Measurements from ENCODE around the gene DTNB. TPM values are rescaled to one million over a fixed set of nuclear protein-coding genes. Genes with fewer than 3 reads are reported as not detected.
"Not testable (repeated sequence)": the region's sequence is repeated elsewhere in the genome, so short reads cannot be mapped to it uniquely, and the experiment has no call there.

The DTNB gene
- total RNA-seq, 1 donor from 2014 or later = 26.2 TPM

DNA sequence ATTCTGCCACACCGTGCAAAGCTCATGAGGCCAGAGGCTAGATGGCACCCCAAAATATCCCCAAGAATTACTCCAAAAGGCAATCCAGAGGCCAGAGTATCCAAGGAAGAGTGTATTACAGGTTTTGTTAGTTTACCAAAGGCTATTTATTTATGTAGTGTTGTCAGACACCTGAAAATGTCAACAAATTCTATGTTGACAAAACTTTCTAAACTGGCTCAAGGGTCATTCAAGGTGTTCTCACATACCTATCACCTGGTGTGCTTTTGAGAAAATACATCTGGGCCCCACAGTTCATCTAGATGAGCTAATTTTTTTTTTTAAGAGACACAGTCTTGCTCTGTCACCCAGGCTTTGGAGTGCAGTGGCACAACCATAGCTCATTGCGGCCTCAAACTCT is 12.4 kb upstream of the DTNB start:
- ATAC-seq (no peak), DNase-seq (ENCODE audit: low spot score) (no peak)
- intact Hi-C loops (cut with DNase I) = no loop called here

DNA sequence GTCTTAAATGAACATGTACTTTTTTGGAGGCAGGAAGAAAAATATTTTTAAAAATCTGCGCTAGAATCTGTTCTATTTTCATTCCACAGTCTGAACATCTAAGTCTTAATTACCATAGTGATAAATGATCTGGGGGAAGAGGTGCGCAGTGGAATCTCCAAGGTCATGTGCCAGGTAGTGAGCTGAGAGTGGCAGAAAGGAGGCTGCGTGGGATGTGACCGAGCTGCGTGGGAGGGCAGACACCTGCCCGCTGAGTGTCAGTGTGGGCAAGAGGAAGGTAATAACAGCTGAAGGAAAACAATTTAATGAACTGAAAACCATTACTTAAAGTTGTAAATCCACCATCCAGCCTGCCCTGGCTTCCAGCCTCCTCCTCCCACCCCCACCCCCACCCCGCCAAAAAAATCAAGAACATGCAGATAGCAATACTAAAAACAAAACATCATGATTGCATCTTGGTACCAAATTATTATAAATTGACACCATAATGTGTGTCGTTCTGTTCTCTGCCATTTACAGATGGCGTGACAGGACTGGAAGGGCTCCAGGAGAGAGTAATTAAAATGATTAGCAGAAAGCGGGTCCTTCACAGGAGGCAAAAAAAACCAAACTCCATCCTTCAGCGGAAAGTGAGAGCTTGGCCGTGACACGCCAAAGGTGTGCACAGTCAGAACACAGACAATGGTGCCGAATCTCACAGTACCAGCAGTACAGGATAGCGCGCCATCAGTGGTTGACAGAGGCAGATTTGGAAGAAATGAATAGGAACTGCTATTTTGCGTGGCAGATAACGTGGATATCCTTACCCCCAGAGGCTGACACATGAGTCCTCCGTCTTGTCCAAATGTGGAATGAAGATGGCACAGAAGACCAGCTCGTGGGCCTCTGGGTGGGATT is 11.4 kb upstream of the DTNB start:
- ATAC-seq = no peak

DNA sequence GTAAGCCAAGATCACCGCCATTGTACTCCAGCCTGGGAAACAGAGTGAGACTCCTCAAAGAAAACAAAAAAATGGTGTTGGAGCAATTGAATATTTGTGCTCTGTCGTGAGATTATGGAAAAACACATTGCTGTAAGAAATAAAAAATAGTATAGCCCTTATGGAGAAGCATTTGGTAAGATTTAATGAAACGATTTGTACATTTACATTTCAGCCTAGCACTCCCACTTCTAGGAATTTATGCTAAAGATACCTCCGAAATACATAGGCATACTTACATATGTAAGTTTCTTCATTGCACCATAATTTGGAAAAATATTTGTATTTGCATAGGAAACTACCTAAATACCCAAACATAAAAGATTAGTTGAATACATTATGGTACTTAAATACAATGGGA is 8.7 kb upstream of the DTNB start:
- ATAC-seq (no peak), DNase-seq (ENCODE audit: low spot score) (no peak)
- intact Hi-C loops (cut with DNase I) = no loop called here

More for the DNA sequence above, 11.4 kb upstream of the DTNB start:
- DNase-seq (ENCODE audit: low spot score) = no peak
- intact Hi-C loops (cut with DNase I) = no loop called here

DNA sequence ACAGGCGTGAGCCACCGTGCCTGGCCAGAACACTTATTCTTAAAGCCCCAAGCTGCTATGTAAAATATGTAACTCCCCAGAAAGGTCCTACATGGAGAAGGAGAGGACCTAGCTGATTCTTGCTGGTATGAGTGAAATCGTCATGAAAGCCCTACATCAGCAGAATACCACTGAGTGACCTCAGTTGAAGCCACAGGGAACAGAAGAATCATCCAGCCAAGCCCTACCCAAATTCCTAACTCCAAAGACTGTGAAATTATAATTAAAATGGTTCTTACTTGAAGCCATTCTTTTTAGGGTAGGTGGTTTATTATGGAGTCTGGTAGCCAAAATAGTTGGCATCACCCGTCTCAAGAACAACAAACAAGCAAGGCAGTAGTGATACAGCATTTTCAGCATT is 4.5 kb upstream of the DTNB start:
- DNase-seq (ENCODE audit: low spot score) (no peak), ATAC-seq (no peak)
- intact Hi-C loops (cut with DNase I) = no loop called here

DNA sequence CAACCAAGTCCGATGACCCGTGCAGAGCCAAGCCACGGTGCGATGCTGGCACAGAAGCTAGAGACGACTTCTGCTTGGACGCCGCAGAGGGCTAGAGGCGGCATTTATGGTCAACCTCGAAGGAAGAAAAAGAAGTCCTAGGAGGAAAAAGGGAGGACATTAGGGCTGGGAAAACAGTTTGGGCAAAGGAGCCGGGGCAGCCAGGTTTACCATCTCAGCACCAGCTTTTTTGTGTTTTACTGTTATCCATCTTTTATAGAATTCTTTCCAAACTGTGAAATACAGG is 643 bp upstream of the DTNB start:
- intact Hi-C loops (cut with DNase I) = no loop called here
- no peak for DNase-seq (ENCODE audit: low spot score)
- ATAC-seq = no peak

DNA sequence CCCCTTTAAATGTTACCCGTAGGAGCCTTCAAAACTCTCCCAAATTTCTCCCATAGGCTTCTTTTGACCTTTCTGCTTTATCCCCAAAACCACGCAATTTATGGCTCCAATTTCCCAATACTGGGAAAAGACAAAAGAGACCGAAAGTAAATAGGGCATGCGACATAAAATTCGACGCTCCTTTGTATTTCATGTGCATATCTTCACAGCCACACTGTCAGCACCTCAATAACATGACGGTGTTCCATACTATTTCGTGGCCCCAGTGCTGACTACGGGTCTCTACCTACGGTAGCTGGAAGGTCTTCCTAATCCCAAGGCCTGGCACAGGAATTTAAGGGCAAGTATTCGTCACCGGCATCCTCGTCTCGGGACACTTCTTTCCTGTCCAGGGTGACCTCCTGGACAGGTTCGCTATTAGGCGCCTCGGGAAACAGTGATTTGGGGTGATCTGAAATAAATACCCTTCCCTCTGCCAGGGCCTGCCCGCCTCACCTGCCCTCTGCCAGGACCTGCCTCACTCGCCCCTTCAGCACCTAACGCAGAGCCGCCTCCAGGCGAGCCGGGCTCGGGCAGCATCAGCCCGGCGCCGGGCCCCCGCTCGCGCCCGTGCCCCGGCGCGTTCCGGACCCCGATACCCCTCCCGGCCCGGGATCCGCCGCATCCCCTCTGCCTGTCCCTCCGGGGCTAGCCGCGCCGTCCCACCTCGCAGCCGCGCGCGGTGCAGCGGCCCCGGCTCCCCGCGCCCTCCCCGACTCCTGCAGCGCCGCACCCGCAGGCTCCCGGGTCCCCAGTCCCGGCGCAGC is 680 bp downstream of the DTNB start:
- intact Hi-C loops (cut with DNase I) = no loop called here
- ATAC-seq (peak; percentile 60), DNase-seq (ENCODE audit: low spot score) (peak; percentile 66)

DNA sequence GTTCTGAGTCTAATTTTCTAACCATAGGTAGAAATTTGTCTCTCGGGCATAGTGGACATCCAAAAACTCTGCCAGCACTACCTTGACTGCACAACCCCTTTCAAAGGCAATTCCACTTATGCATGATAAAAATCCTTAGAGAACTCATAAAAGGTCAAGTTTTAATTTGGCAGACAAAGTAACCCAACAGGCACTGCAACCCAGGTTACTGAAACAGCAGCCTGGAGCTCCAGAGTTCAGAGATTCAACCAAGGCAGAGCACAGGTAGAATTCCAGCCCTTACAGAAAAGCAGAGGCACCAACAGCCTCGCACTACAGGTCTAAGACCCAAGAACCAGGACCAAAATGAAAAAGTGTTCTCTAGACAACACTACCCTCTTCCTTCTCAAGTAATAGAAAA is 1.8 kb downstream of the DTNB start:
- intact Hi-C loops (cut with DNase I) = no loop called here
- ATAC-seq (no peak), DNase-seq (ENCODE audit: low spot score) (no peak)

DNA sequence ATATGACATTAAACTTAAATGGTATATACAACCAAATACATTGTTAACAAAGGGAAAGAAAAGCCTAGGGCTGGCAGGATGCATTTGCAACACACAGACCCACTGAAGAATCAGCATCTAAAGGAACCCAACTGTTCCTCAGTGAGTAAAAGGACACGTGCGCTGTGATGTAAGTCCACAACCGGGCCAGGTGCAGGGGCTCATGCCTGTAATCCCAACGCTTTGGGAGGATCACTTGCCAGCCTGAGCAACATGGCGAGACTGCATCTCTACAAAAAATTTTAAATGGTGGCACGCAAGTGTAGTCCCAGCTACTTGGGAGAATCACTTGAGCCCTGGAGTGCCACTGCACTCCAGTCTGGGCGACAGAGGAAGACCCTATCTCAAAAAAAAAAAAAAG is 3.9 kb downstream of the DTNB start:
- intact Hi-C loops (cut with DNase I) = no loop called here
- ATAC-seq (no peak), DNase-seq (ENCODE audit: low spot score) (no peak)

DNA sequence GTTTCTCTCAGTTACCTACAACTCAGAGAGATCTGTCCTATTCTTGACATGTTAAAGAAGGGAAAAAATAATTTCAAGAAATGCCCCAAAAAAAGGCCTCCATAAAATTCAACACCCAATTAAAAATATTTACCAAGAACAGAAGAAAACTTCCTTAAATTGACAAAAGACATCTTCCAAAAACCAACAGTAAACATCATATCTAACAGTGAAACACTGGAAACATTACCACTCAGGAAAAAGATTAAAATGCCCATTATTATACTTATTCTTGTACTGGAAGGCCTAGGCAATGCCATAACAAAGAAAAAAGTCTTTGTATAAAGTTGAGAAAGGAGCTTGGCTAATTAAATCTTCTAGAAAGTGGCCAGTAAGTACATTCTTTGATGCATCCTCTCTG is 7.2 kb downstream of the DTNB start:
- DNase-seq (ENCODE audit: low spot score) (no peak), ATAC-seq (no peak)
- intact Hi-C loops (cut with DNase I) = no loop called here

DNA sequence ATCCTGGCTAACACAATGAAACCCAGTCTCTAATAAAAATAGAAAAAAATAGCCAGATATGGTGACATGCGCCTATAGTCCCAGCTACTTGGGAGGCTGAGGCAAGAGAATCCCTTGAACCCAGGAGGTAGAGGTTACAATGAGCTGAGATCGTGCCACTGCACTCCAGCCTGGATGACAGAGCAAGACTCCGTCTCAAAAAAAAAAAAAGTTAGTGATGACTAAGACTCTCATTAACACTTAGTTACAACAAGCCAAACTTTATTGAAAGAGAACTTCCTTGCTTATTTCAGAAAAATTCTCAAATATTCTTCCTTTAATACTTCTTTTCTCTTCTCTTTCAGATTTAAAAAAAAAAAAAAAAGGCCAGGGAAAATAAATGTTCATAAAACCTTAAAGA is 7.9 kb downstream of the DTNB start:
- intact Hi-C loops (cut with DNase I) = not testable (repeated sequence)

DNA sequence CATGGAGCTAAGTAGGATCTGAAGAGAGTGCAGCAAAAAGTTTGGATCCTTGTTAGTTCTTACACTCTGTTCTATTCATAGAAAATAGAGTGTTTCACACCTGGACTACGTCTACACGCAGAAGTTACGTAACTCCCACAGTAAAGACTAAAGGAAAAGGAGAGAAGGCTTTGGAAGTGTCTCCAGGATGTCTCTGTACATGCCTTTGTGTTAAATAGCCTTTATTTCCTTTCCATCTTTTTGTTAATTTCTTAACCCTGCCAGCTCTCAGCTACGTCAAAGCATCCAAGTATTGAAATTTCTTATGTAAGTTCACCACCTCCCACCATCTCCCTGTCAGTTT is 8.4 kb downstream of the DTNB start:
- intact Hi-C loops (cut with DNase I) = no loop called here
- ATAC-seq (peak; percentile 28), DNase-seq (ENCODE audit: low spot score) (no peak)

More for the DNA sequence above, 7.9 kb downstream of the DTNB start:
- not testable (repeated sequence) for DNase-seq (ENCODE audit: low spot score); ATAC-seq

DNA sequence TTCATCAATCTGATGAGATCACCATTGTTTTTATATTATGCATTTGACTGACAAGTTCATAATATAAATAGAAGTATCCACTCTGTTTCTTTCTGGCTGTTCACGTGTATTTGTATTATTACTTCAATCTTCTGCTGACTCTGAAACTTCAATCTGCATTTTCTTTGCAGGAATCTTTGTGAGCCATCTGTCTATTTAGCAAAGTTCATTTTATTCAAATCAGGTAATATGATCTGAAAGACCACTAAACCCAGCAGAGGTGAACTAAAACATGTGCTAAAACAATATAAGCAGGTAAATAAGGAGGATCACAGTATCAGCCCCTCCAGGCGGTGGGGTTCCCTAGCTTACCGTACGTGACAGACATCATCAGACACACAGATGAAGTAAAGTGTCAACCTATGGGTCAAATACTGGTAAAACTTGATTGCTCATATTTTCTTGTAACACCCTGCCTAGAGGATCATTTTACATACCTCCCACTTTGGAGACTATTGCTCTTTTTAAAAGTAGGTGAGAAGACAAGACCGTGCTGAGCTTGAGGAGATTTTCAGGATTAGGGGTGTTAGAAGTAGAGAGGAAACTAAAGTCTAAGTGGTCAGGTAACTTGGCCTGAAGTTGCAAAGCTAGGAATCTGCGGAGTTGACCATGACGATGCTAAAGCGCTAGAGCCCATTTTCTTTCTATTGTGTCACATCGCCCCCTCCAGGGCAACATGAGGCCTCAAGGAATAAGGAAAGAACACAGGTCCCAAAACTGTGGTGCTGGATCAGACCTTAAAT is 9.0 kb downstream of the DTNB start:
- DNase-seq (ENCODE audit: low spot score) (peak; percentile 70), ATAC-seq (peak; percentile 82)
- intact Hi-C loops (cut with DNase I) = no loop called here

DNA sequence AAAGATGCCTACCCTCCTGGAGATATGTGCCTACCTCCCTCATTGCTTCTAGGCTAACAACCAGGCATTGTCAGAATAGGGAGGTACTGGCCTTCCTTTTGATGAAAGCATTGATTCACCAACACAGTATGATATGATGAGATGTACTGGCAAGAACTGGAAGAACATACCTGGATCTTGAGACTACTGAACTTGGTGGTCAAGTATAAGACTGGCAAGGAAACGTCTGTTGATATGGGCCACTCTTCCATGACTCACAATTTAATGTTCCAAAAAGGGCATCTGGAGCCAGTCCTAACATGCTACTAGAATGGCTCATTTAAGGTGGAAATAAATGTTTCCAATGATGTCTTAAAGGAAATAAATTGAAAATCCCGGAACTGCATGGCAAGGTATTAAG is 18.1 kb downstream of the DTNB start:
- ATAC-seq (no peak), DNase-seq (ENCODE audit: low spot score) (no peak)
- intact Hi-C loops (cut with DNase I) = no loop called here

DNA sequence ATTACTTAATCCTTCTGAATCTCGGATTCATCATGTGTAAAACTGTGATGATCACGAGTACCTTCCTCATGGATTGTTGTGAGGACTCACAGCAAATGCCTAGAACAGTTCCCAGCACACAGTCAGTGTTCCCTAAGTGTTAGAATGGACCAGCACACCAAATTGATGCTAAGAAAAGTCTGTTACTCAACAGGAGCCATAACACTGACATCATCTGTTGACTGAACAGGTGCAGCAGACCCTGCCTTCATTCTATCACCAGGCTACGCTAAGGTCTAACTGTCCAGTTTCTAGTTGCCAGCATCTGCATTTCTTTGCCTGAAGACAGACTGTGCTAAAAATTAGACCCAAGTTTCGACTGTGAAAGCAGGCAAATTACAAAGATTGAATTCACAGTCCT is 18.6 kb downstream of the DTNB start:
- intact Hi-C loops (cut with DNase I) = no loop called here
- no peak for ATAC-seq
- DNase-seq (ENCODE audit: low spot score) = no peak

DNA sequence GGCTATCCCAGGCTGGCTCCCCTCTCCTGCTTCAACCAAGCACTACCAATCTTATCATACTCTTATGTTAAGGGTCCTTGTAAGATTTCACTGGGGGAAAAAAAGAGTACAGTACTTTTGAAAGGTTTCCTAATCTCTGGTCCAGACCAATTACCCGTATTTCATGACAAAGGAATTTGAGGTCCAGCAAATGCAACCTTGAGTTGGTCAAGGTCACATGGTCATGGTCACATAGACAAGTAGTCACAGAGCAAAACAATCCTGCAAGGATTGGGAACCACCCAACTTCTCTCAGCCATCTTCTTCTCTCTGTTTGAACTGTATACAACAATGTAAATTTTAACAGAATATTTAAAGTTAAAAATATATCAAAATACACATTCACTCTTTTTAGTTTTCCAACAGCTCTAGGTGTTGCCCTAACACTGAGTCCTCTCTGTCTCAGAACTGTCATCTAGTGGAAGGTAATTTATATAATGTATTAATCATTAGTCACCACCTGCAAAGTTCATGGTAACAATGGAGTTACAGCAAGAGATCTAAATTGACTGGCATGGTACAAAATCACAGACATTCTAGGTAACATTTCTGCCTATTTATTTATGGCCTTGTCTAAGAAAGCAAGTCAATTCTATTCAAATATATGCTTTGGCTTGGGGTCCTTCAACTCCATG is 21.5 kb downstream of the DTNB start:
- ATAC-seq (no peak), DNase-seq (ENCODE audit: low spot score) (no peak)
- intact Hi-C loops (cut with DNase I) = no loop called here

DNA sequence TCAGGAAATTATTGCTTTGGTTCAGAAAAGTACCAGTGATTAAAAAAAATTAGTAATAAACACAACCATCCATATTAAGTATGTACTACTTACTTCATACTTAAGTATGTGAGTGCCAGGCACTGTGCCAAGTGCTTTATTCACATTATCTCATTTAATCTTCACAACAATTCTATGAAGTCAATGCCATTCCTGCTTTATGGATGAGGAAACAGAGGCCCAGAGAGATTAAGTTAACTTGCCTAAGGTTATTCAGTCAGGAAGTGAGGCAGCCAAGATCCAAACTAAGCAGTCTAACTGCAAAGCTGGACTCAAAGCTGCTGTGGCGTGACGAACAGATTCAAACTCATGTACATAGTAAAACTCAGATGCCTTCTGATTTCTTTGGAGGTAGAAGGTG is 22.3 kb downstream of the DTNB start:
- DNase-seq (ENCODE audit: low spot score) = no peak
- intact Hi-C loops (cut with DNase I) = no loop called here
- no peak for ATAC-seq

DNA sequence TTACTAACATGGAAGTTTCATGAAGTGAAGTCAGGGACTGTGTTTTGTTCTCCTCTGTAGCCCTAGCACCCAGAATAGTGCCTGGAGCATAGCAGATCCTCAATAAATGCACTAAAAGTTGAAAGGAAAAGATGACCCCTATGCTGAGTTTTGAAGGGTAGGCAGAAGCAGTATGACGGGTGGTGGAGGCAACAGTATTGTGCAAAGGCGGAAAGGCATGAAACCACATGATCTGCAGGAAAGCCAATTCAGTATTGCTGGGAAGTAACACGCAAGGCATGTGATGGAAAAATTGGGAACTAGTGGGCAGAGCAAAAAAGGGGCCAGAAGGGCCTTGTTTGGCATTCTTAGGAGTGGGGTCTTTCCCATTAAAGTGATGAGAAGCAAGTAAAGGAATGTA is 23.1 kb downstream of the DTNB start:
- DNase-seq (ENCODE audit: low spot score) = no peak
- intact Hi-C loops (cut with DNase I) = no loop called here
- no peak for ATAC-seq

DNA sequence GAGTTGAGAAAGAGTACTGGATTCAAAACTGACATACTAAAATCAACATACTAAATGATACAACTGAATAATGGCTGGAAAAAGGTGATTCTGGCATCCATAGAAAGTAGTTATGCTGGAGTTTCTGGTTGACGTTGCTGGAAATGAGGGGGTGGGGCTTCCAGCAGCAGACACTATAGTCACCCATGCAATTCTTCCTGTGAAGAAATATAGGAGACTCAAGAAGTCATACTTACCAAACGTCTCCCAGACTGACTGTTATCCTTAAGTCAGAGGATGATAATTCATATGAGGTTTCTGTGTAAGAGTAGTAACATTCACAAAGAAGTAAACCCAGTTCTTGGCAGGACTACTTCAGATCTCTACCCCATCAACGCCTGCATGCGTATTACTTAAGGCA is 23.6 kb downstream of the DTNB start:
- intact Hi-C loops (cut with DNase I) = no loop called here
- DNase-seq (ENCODE audit: low spot score) = no peak
- no peak for ATAC-seq

DNA sequence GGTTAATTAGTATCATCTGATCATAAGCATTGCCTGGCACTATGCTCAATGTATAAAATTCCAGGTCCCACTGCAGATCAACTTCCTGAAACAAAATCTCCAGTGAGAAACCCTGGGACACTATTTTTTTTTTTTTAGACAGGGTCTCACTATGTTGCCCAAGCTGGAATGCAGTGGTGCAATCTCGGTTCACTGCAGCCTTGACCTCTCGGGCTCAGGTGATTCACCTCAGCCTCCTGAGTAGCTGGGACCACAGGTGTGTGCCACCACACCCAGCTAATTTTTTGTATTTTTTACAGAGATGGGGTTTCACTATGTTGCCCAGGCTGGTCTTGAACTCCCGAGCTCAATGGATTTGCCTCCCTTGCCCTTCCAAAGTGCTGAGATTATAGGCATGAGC is 31.1 kb downstream of the DTNB start:
- no peak for ATAC-seq
- intact Hi-C loops (cut with DNase I) = no loop called here

More for the DNA sequence above, 31.1 kb downstream of the DTNB start:
- DNase-seq (ENCODE audit: low spot score) = no peak

All from sciatic nerve (tissue), 2 donors.